WTC11 (cell line): ENCODE results near the gene PKD2L1.
"Not testable (repeated sequence)": the region's sequence is repeated elsewhere in the genome, so short reads cannot be mapped to it uniquely, and the experiment has no call there.

Source experiments
- ZNF317 ChIP-seq: sonication (generic); formaldehyde crosslinking; IDR thresholded peaks from 2 replicates; pipeline ENCODE4 v1.8.1; 2023; ENCODE audit warnings: low read depth, mild to moderate bottlenecking, moderate library complexity, missing genetic modification reagents, borderline replicate concordance
- TF ChIP-seq, protein P1 (sequence below): fragments of 200-600 bp; IDR thresholded peaks from 2 replicates; pipeline ENCODE4 v1.8.0; 2022; ENCODE audit warnings: antibody characterized with exemption
- TF ChIP-seq, protein P2 (sequence below): sonication (generic); formaldehyde crosslinking; IDR thresholded peaks from 2 replicates; pipeline ENCODE4 v1.8.1; 2022; ENCODE audit warnings: low read depth, missing genetic modification reagents, borderline replicate concordance
- TF ChIP-seq, protein P3 (sequence below): sonication (generic); formaldehyde crosslinking; IDR thresholded peaks from 2 replicates; pipeline ENCODE4 v1.8.0; 2022; ENCODE audit warnings: mild to moderate bottlenecking, missing genetic modification reagents

DNA sequence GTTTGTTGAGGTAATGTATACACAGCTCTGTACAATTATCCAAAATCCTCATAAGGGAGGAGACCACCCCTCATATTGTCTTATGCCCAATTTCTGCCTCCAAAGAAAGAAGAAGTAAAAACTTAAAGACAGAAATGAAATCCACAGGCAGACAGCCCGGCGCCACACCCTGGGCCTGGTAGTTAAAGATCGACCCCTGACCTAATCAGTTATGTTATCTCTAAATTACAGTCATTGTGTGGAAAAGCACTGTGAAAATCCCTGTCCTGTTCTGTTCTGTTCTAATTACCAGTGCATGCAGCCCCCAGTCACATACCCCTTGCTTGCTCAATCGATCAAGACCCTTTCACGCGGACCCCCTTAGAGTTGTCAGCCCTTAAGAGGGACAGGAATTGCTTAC is 46.6 kb upstream of the PKD2L1 start:
- TF ChIP-seq, protein P1, sequence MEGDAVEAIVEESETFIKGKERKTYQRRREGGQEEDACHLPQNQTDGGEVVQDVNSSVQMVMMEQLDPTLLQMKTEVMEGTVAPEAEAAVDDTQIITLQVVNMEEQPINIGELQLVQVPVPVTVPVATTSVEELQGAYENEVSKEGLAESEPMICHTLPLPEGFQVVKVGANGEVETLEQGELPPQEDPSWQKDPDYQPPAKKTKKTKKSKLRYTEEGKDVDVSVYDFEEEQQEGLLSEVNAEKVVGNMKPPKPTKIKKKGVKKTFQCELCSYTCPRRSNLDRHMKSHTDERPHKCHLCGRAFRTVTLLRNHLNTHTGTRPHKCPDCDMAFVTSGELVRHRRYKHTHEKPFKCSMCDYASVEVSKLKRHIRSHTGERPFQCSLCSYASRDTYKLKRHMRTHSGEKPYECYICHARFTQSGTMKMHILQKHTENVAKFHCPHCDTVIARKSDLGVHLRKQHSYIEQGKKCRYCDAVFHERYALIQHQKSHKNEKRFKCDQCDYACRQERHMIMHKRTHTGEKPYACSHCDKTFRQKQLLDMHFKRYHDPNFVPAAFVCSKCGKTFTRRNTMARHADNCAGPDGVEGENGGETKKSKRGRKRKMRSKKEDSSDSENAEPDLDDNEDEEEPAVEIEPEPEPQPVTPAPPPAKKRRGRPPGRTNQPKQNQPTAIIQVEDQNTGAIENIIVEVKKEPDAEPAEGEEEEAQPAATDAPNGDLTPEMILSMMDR = not testable (repeated sequence)
- TF ChIP-seq, protein P2, sequence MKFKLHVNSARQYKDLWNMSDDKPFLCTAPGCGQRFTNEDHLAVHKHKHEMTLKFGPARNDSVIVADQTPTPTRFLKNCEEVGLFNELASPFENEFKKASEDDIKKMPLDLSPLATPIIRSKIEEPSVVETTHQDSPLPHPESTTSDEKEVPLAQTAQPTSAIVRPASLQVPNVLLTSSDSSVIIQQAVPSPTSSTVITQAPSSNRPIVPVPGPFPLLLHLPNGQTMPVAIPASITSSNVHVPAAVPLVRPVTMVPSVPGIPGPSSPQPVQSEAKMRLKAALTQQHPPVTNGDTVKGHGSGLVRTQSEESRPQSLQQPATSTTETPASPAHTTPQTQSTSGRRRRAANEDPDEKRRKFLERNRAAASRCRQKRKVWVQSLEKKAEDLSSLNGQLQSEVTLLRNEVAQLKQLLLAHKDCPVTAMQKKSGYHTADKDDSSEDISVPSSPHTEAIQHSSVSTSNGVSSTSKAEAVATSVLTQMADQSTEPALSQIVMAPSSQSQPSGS (CRISPR knock-in tag) = not testable (repeated sequence)
- TF ChIP-seq, protein P3, sequence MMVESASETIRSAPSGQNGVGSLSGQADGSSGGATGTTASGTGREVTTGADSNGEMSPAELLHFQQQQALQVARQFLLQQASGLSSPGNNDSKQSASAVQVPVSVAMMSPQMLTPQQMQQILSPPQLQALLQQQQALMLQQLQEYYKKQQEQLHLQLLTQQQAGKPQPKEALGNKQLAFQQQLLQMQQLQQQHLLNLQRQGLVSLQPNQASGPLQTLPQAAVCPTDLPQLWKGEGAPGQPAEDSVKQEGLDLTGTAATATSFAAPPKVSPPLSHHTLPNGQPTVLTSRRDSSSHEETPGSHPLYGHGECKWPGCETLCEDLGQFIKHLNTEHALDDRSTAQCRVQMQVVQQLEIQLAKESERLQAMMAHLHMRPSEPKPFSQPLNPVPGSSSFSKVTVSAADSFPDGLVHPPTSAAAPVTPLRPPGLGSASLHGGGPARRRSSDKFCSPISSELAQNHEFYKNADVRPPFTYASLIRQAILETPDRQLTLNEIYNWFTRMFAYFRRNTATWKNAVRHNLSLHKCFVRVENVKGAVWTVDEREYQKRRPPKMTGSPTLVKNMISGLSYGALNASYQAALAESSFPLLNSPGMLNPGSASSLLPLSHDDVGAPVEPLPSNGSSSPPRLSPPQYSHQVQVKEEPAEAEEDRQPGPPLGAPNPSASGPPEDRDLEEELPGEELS (CRISPR knock-in tag) = not testable (repeated sequence)
- not testable (repeated sequence) for TF ChIP-seq ZNF317 (CRISPR knock-in tag)
